HG03060 (cell line): Measurements from ENCODE around the gene NUAK2.

Experiments used
- ATAC-seq: cut with Tn5 transposase; IDR thresholded peaks from one replicate; pipeline ENCODE4 v1.9.1; 2021; ENCODE audit warnings: low read depth, moderate number of reproducible peaks; ENCODE audit not compliant: unreplicated experiment

The NUAK2 gene

GRCh38 chr1:205348554-205349487, 27.3 kb upstream of the NUAK2 start:
- ATAC-seq: no peak

GRCh38 chr1:205346956-205347574, 25.5 kb upstream of the NUAK2 start:
- ATAC-seq: no peak

- no peak for ATAC-seq
These were observed 24.2 kb upstream of the NUAK2 start for GRCh38 chr1:205345761-205346160.

GRCh38 chr1:205344066-205344928, 22.8 kb upstream of the NUAK2 start:
- ATAC-seq: no peak

- no peak for ATAC-seq
These were observed 22.0 kb upstream of the NUAK2 start for GRCh38 chr1:205343431-205344065.

- ATAC-seq: no peak
These were observed 21.4 kb upstream of the NUAK2 start for GRCh38 chr1:205342986-205343385.

- ATAC-seq: no peak
These were observed 19.1 kb upstream of the NUAK2 start for GRCh38 chr1:205340676-205341075.

GRCh38 chr1:205339717-205340116, 18.2 kb upstream of the NUAK2 start:
- no peak for ATAC-seq

GRCh38 chr1:205339197-205339702, 17.7 kb upstream of the NUAK2 start:
- no peak for ATAC-seq

- no peak for ATAC-seq
These were observed 16.5 kb upstream of the NUAK2 start for GRCh38 chr1:205338011-205338410.

GRCh38 chr1:205337481-205337880, 15.9 kb upstream of the NUAK2 start:
- ATAC-seq: no peak

GRCh38 chr1:205335692-205336091, 14.1 kb upstream of the NUAK2 start:
- ATAC-seq: no peak

- no peak for ATAC-seq
These were observed 10.7 kb upstream of the NUAK2 start for GRCh38 chr1:205332015-205332791.

GRCh38 chr1:205330150-205330549, 8.6 kb upstream of the NUAK2 start:
- ATAC-seq: no peak

GRCh38 chr1:205329719-205330118, 8.2 kb upstream of the NUAK2 start:
- no peak for ATAC-seq

- no peak for ATAC-seq
These were observed 6.9 kb upstream of the NUAK2 start for GRCh38 chr1:205328476-205328875.

GRCh38 chr1:205326812-205327466, 5.4 kb upstream of the NUAK2 start:
- no peak for ATAC-seq

GRCh38 chr1:205325334-205325884, 3.9 kb upstream of the NUAK2 start:
- no peak for ATAC-seq

GRCh38 chr1:205324781-205325180, 3.2 kb upstream of the NUAK2 start:
- no peak for ATAC-seq
